IPS-20b (cell line): ENCODE measurements around the gene DNAH5.

ENCODE experiments used
- H3K27ac ChIP-seq: one replicate; pipeline ENCODE4 v1.5.1; 2013; ENCODE audit warnings: low read length
- H3K27me3 ChIP-seq: 2 replicates; pipeline ENCODE4 v1.6.1; 2013; ENCODE audit warnings: mild to moderate bottlenecking, low read length, inconsistent platforms; ENCODE audit not compliant: insufficient read depth
- H3K36me3 ChIP-seq: 2 replicates; pipeline ENCODE4 v1.6.1; 2013; ENCODE audit warnings: low read depth, mild to moderate bottlenecking, inconsistent platforms, low read length, moderate library complexity; ENCODE audit not compliant: insufficient read depth
- H3K4me1 ChIP-seq: 2 replicates; pipeline ENCODE4 v1.6.1; 2013; ENCODE audit warnings: mild to moderate bottlenecking, control low read depth, inconsistent platforms, low read length, moderate library complexity; ENCODE audit not compliant: insufficient read depth
- H3K4me3 ChIP-seq: 2 replicates; pipeline ENCODE4 v1.5.1; 2013; ENCODE audit warnings: mild to moderate bottlenecking, low read length, inconsistent platforms
- H3K9ac ChIP-seq: 2 replicates; pipeline ENCODE4 v1.6.1; 2013; ENCODE audit warnings: low read depth, mild to moderate bottlenecking, inconsistent platforms, low read length, moderate library complexity
- H3K9me3 ChIP-seq: 2 replicates; pipeline ENCODE4 v1.6.1; 2013; ENCODE audit warnings: mild to moderate bottlenecking, low read depth, low read length, inconsistent platforms; ENCODE audit not compliant: insufficient read depth

The DNAH5 gene

GRCh38 chr5:13934125-13934524 lies 10.4 kb downstream of the DNAH5 start:
- Histone ChIP-seq H3K9me3 (peaks cover 6% of the 10 kb centered on the region; the same call in 1 of the 2 replicates), H3K9ac (no peak overlapping the region), H3K27me3 (no peaks in the 10 kb centered on the region), H3K4me3 (no peak overlapping the region), H3K4me1 (no peaks in the 10 kb centered on the region), H3K27ac (no peak overlapping the region), H3K36me3 (no peaks in the 10 kb centered on the region)

- no peaks in the 10 kb centered on the region for H3K36me3 ChIP-seq
- H3K4me3 ChIP-seq, result no peak overlapping the region
- H3K9me3 ChIP-seq, result peaks cover 6% of the 10 kb centered on the region; the same call in 1 of the 2 replicates
- no peaks in the 10 kb centered on the region for H3K4me1 ChIP-seq
- H3K27me3 ChIP-seq, result no peaks in the 10 kb centered on the region
- H3K9ac ChIP-seq, result no peak overlapping the region
- no peak overlapping the region for H3K27ac ChIP-seq
Observed at GRCh38 chr5:13932561-13932960, 11.9 kb downstream of the DNAH5 start.

GRCh38 chr5:13932011-13932410 lies 12.5 kb downstream of the DNAH5 start:
- peaks cover 6% of the 10 kb centered on the region; the same call in 1 of the 2 replicates for H3K9me3 ChIP-seq
- no peak overlapping the region for H3K9ac ChIP-seq
- no peaks in the 10 kb centered on the region for H3K36me3 ChIP-seq
- no peak overlapping the region for H3K4me3 ChIP-seq
- no peaks in the 10 kb centered on the region for H3K4me1 ChIP-seq
- no peaks in the 10 kb centered on the region for H3K27me3 ChIP-seq
- H3K27ac ChIP-seq, result no peak overlapping the region

GRCh38 chr5:13930541-13931171 lies 13.8 kb downstream of the DNAH5 start:
- H3K9me3 ChIP-seq, result peaks cover 6% of the 10 kb centered on the region; the same call in 1 of the 2 replicates
- H3K9ac ChIP-seq, result no peak overlapping the region
- no peaks in the 10 kb centered on the region for H3K27me3 ChIP-seq
- no peaks in the 10 kb centered on the region for H3K4me1 ChIP-seq
- H3K4me3 ChIP-seq, result no peak overlapping the region
- no peak overlapping the region for H3K27ac ChIP-seq
- H3K36me3 ChIP-seq, result no peaks in the 10 kb centered on the region

- Histone ChIP-seq H3K9me3 (no peaks in the 10 kb centered on the region), H3K4me1 (no peaks in the 10 kb centered on the region), H3K27ac (no peak overlapping the region), H3K4me3 (no peak overlapping the region), H3K36me3 (no peaks in the 10 kb centered on the region), H3K27me3 (no peaks in the 10 kb centered on the region), H3K9ac (no peak overlapping the region)
Observed at GRCh38 chr5:13926731-13927130, 17.8 kb downstream of the DNAH5 start.

- Histone ChIP-seq H3K9me3 (no peaks in the 10 kb centered on the region), H3K27me3 (no peaks in the 10 kb centered on the region), H3K27ac (no peak overlapping the region), H3K4me3 (no peak overlapping the region), H3K4me1 (no peaks in the 10 kb centered on the region), H3K9ac (no peak overlapping the region), H3K36me3 (no peaks in the 10 kb centered on the region)
Observed at GRCh38 chr5:13921578-13921977, 22.9 kb downstream of the DNAH5 start.

- H3K9me3 ChIP-seq, result no peaks in the 10 kb centered on the region
- no peaks in the 10 kb centered on the region for H3K36me3 ChIP-seq
- H3K27ac ChIP-seq, result no peak overlapping the region
- H3K4me1 ChIP-seq, result no peaks in the 10 kb centered on the region
- no peak overlapping the region for H3K4me3 ChIP-seq
- no peaks in the 10 kb centered on the region for H3K27me3 ChIP-seq
- H3K9ac ChIP-seq, result no peak overlapping the region
Observed at GRCh38 chr5:13919786-13920185, 24.7 kb downstream of the DNAH5 start.

- H3K9me3 ChIP-seq, result no peaks in the 10 kb centered on the region
- no peaks in the 10 kb centered on the region for H3K36me3 ChIP-seq
Observed at GRCh38 chr5:13919087-13919486, 25.4 kb downstream of the DNAH5 start.

GRCh38 chr5:13917061-13917460 lies 27.4 kb downstream of the DNAH5 start:
- H3K27ac ChIP-seq, result no peak overlapping the region
- no peaks in the 10 kb centered on the region for H3K9me3 ChIP-seq
- no peak overlapping the region for H3K4me3 ChIP-seq
- no peaks in the 10 kb centered on the region for H3K4me1 ChIP-seq
- no peaks in the 10 kb centered on the region for H3K27me3 ChIP-seq
- H3K9ac ChIP-seq, result no peak overlapping the region
- H3K36me3 ChIP-seq, result no peaks in the 10 kb centered on the region

More at GRCh38 chr5:13919087-13919486, 25.4 kb downstream of the DNAH5 start:
- no peak overlapping the region for H3K4me3 ChIP-seq
- H3K9ac ChIP-seq, result no peak overlapping the region
- H3K27ac ChIP-seq, result no peak overlapping the region
- H3K4me1 ChIP-seq, result no peaks in the 10 kb centered on the region
- no peaks in the 10 kb centered on the region for H3K27me3 ChIP-seq

GRCh38 chr5:13913962-13914361 lies 30.5 kb downstream of the DNAH5 start:
- Histone ChIP-seq H3K27ac (no peak overlapping the region), H3K9me3 (no peaks in the 10 kb centered on the region), H3K4me3 (no peak overlapping the region), H3K36me3 (no peaks in the 10 kb centered on the region), H3K27me3 (no peaks in the 10 kb centered on the region), H3K9ac (no peak overlapping the region), H3K4me1 (0 out of 2 replicates have a peak, but pooled peaks cover 4% of the 10 kb centered on the region)

- H3K9me3 ChIP-seq, result no peaks in the 10 kb centered on the region
- H3K27me3 ChIP-seq, result no peaks in the 10 kb centered on the region
- no peaks in the 10 kb centered on the region for H3K36me3 ChIP-seq
- no peak overlapping the region for H3K9ac ChIP-seq
- no peak overlapping the region for H3K27ac ChIP-seq
- no peak overlapping the region for H3K4me3 ChIP-seq
- 0 out of 2 replicates have a peak, but pooled peaks cover 4% of the 10 kb centered on the region for H3K4me1 ChIP-seq
Observed at GRCh38 chr5:13910637-13911288, 33.7 kb downstream of the DNAH5 start.

GRCh38 chr5:13910201-13910600 lies 34.3 kb downstream of the DNAH5 start:
- no peaks in the 10 kb centered on the region for H3K9me3 ChIP-seq
- H3K36me3 ChIP-seq, result no peaks in the 10 kb centered on the region
- 0 out of 2 replicates have a peak, but pooled peaks cover 4% of the 10 kb centered on the region for H3K4me1 ChIP-seq
- no peak overlapping the region for H3K4me3 ChIP-seq
- no peak overlapping the region for H3K27ac ChIP-seq
- no peaks in the 10 kb centered on the region for H3K27me3 ChIP-seq
- H3K9ac ChIP-seq, result no peak overlapping the region
